Measurements from ENCODE around the gene NAP1L4.
A peak's percentile ranks its signal among the peaks of the same experiment; 100 is the strongest.

NAP1L4 gene

GRCh38 chr11:2934021-2934550 is 58.0 kb downstream of the NAP1L4 start:
- no peak for DNase-seq (ENCODE audit: low read depth)
- in situ Hi-C loops (cut with HindIII; ENCODE audit: low sequenced_read_pairs), result no loop called here
- no peak overlapping the region for H3K4me3 ChIP-seq (ENCODE audit: low read depth, low read length)
- TF ChIP-seq, protein P1, sequence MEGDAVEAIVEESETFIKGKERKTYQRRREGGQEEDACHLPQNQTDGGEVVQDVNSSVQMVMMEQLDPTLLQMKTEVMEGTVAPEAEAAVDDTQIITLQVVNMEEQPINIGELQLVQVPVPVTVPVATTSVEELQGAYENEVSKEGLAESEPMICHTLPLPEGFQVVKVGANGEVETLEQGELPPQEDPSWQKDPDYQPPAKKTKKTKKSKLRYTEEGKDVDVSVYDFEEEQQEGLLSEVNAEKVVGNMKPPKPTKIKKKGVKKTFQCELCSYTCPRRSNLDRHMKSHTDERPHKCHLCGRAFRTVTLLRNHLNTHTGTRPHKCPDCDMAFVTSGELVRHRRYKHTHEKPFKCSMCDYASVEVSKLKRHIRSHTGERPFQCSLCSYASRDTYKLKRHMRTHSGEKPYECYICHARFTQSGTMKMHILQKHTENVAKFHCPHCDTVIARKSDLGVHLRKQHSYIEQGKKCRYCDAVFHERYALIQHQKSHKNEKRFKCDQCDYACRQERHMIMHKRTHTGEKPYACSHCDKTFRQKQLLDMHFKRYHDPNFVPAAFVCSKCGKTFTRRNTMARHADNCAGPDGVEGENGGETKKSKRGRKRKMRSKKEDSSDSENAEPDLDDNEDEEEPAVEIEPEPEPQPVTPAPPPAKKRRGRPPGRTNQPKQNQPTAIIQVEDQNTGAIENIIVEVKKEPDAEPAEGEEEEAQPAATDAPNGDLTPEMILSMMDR (IDR thresholded peaks at IDR 0.05; ENCODE audit: low read depth, low read length, missing control alignments), result no peak

DNA sequence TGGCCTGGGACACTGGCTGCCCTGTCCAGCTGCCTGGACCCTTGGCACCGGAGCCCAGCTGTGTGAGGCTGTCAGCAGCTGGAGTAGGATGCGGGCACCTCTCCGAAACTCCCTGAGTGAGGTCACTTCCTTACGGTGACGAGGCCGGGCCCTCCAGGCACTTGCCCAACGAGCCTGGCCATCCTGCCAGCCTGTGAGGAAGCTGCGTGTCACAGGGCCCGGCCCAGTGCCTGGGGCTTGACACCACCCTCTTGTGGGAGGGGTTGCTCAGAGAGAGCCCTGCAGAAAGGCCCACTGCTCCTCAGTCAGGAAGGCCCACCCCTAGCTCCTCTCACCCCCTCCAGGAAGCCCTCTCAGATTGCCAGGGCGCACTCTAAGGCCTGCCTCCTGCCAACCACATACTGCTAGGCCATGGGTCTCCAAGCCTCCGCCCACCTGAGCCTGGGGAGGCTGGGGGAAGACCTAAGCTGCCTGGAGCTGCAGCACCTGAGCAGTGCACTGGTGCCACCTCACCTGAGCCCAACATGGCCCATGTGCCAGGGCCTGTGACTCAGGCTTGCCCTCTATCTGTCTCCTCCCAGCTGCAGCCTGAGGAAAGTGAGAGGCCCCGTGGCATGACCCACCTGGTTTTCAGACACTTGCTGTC is 58.6 kb downstream of the NAP1L4 start:
- DNase-seq (ENCODE audit: low read depth), result no peak
- no peak overlapping the region for H3K4me3 ChIP-seq (ENCODE audit: low read depth, low read length)
- TF ChIP-seq, protein P1 (IDR thresholded peaks at IDR 0.05; ENCODE audit: low read depth, low read length, missing control alignments), result no peak
- in situ Hi-C loops (cut with HindIII; ENCODE audit: low sequenced_read_pairs), result no loop called here

GRCh38 chr11:2932850-2933251 is 59.3 kb downstream of the NAP1L4 start:
- DNase-seq (ENCODE audit: low read depth), result no peak
- H3K4me3 ChIP-seq (ENCODE audit: low read depth, low read length), result no peak overlapping the region
- in situ Hi-C loops (cut with HindIII; ENCODE audit: low sequenced_read_pairs), result no loop called here
- TF ChIP-seq, protein P1 (IDR thresholded peaks at IDR 0.05; ENCODE audit: low read depth, low read length, missing control alignments), result no peak

GRCh38 chr11:2931771-2932738 is 60.1 kb downstream of the NAP1L4 start:
- in situ Hi-C loops (cut with HindIII; ENCODE audit: low sequenced_read_pairs), result no loop called here
- TF ChIP-seq, protein P1 (IDR thresholded peaks at IDR 0.05; ENCODE audit: low read depth, low read length, missing control alignments), result no peak
- no peak for DNase-seq (ENCODE audit: low read depth)
- no peak overlapping the region for H3K4me3 ChIP-seq (ENCODE audit: low read depth, low read length)

DNA sequence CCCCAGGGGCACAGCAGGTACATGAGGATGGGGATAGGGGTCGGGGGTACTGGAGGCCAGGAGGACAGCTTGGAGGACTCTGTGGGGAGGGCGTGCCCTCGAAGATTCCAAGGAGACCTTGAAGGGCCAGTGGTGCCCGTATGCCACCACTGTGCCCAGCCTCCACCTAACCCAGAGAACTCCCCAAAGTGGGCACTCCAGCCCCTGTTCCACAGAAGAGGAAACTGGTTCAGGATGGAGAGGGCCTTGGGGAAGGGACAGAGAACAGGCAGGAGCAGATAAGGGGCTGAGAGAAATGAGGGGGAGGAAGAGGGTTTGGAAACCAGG is 60.7 kb downstream of the NAP1L4 start:
- TF ChIP-seq, protein P1 (IDR thresholded peaks at IDR 0.05; ENCODE audit: low read depth, low read length, missing control alignments), result no peak
- in situ Hi-C loops (cut with HindIII; ENCODE audit: low sequenced_read_pairs), result no loop called here
- DNase-seq (ENCODE audit: low read depth), result no peak
- H3K4me3 ChIP-seq (ENCODE audit: low read depth, low read length), result no peak overlapping the region

- no peak for DNase-seq (ENCODE audit: low read depth)
- in situ Hi-C loops (cut with HindIII; ENCODE audit: low sequenced_read_pairs), result no loop called here
- H3K4me3 ChIP-seq (ENCODE audit: low read depth, low read length), result peak overlapping the region; percentile 62
- TF ChIP-seq, protein P1 (IDR thresholded peaks at IDR 0.05; ENCODE audit: low read depth, low read length, missing control alignments), result peak; percentile 48
These were observed 61.3 kb downstream of the NAP1L4 start for GRCh38 chr11:2930704-2931419.
